GM12878 (cell line): Measurements from ENCODE around the gene CDK7. TPM values are rescaled to one million over a fixed set of nuclear protein-coding genes. Genes with fewer than 3 reads are reported as not detected.

Experiments used
- ATAC-seq: fragments of 200-7000 bp; cut with Tn5 transposase; 3 replicates; pipeline ENCODE4 v1.9.1; 2020; ENCODE audit warnings: mild to moderate bottlenecking, moderate library complexity
- BruUV-seq: library from RNA; stranded (reverse); fragments of 400-500 nt; replicated peaks from 2 replicates; lab custom pipeline; 2021; lab: Mats Ljungman, UMichigan
- CTCF ChIA-PET: fragments of 300-600 bp; sonication (Branson Sonifier 250); formaldehyde crosslinking; extraction: SDS; loops from one replicate; lab custom pipeline; 2021; ENCODE audit warnings: inconsistent platforms; lab: Yijun Ruan, JAX
- POLR2A ChIA-PET: fragments of 350-600 bp; formaldehyde crosslinking; extraction: SDS; loops from one replicate; lab custom pipeline; 2021; ENCODE audit warnings: inconsistent platforms; lab: Charles Lee
- RAD21 ChIA-PET: fragments of 300-600 bp; sonication (Branson Sonifier 250); formaldehyde crosslinking; loops from one replicate; lab custom pipeline; 2023; ENCODE audit warnings: antibody characterized with exemption; ENCODE audit not compliant: unreplicated experiment; lab: Charles Lee
- SMC1A ChIA-PET: fragments of 300-600 bp; sonication (Branson Sonifier 250); formaldehyde crosslinking; loops from one replicate; lab custom pipeline; 2023; ENCODE audit not compliant: unreplicated experiment, uncharacterized antibody; lab: Charles Lee
- DNase-seq: peaks from one replicate; pipeline ENCODE4 v3.0.0-alpha.2; 2011; ENCODE audit warnings: low read depth, low spot score
- FAIRE-seq: peaks from 3 replicates; lab custom pipeline; 2011; peaks lifted over from hg19 to GRCh38; lab: Jason Lieb, UNC
- H2AFZ ChIP-seq: 2 replicates; pipeline ENCODE4 v1.6.0; 2011; ENCODE audit warnings: low read depth, low read length, control low read depth; ENCODE audit not compliant: control insufficient read depth
- H3K27ac ChIP-seq: 2 replicates; pipeline ENCODE4 v1.5.1; 2011; ENCODE audit warnings: control low read depth; ENCODE audit not compliant: control insufficient read depth, insufficient read depth
- H3K27me3 ChIP-seq, 2 experiments: replicated peaks in 1 of 2; 2 replicates each; pipeline versions ENCODE4 v1.6.0 to v1.6.1; 2011; ENCODE audit warnings: low read length in 1 of 2; ENCODE audit not compliant: control insufficient read depth in 2 of 2, insufficient read depth in 2 of 2
- H3K36me3 ChIP-seq, 2 experiments: 2 replicates each; pipeline ENCODE4 v1.5.1; 2011; ENCODE audit warnings: low read length in 1 of 2; ENCODE audit not compliant: control insufficient read depth in 2 of 2, insufficient read depth in 2 of 2
- H3K4me1 ChIP-seq: 2 replicates; pipeline ENCODE4 v1.6.1; 2011; ENCODE audit warnings: mild to moderate bottlenecking, low read length, moderate library complexity, mixed read lengths; ENCODE audit not compliant: control insufficient read depth, insufficient read depth
- H3K4me2 ChIP-seq: 2 replicates; pipeline ENCODE4 v1.6.0; 2011; ENCODE audit warnings: control low read depth; ENCODE audit not compliant: control insufficient read depth, insufficient read depth
- H3K4me3 ChIP-seq: fragments of 200-600 bp; sonication (generic); 2 replicates; pipeline ENCODE4 v1.5.1; 2016
- H3K79me2 ChIP-seq: 2 replicates; pipeline ENCODE4 v1.6.0; 2011; ENCODE audit warnings: low read length; ENCODE audit not compliant: control insufficient read depth, insufficient read depth
- H3K9ac ChIP-seq: 2 replicates; pipeline ENCODE4 v1.8.0; 2011; ENCODE audit warnings: low read length, control low read depth, mixed read lengths; ENCODE audit not compliant: control insufficient read depth, insufficient read depth
- H3K9me3 ChIP-seq: replicated peaks from 3 replicates; pipeline ENCODE4 v1.5.1; 2011; ENCODE audit warnings: mild to moderate bottlenecking, low read length; ENCODE audit not compliant: control insufficient read depth, insufficient read depth
- H4K20me1 ChIP-seq: 2 replicates; pipeline ENCODE4 v1.6.0; 2011; ENCODE audit not compliant: control insufficient read depth, insufficient read depth
- ASH2L ChIP-seq: fragments of 300-600, 200-600 bp; sonication (generic); IDR thresholded peaks from 2 replicates; pipeline ENCODE4 v1.6.1; 2017; ENCODE audit warnings: low read depth, mild to moderate bottlenecking, borderline replicate concordance
- EGR1 ChIP-seq, 2 experiments: IDR thresholded peaks; 1 replicate in 1 of 2; 2 replicates in 1 of 2; pipeline ENCODE4 v1.6.1; 2011 to 2012; ENCODE audit warnings: low read depth in 2 of 2, low read length in 2 of 2, borderline replicate concordance in 1 of 2, mild to moderate bottlenecking in 1 of 2, moderate library complexity in 1 of 2
- GABPA ChIP-seq: IDR thresholded peaks from 2 replicates; pipeline ENCODE4 v1.6.1; 2014; ENCODE audit warnings: antibody characterized with exemption, low read depth, mild to moderate bottlenecking, inconsistent platforms
- JUND ChIP-seq: IDR thresholded peaks from 2 replicates; pipeline ENCODE4 v1.6.1; 2012; ENCODE audit warnings: low read depth, mild to moderate bottlenecking, low read length, improper control_type of control experiment, moderate library complexity
- LARP7 ChIP-seq: fragments of 450-650 bp; IDR thresholded peaks from 2 replicates; pipeline ENCODE4 v1.6.1; 2017; ENCODE audit warnings: mild to moderate bottlenecking
- MEF2B ChIP-seq: fragments of 450-650 bp; IDR thresholded peaks from 2 replicates; pipeline ENCODE4 v1.6.1; 2018; ENCODE audit warnings: mild to moderate bottlenecking, moderate library complexity; ENCODE audit not compliant: partially characterized antibody, poor library complexity, severe bottlenecking
- RAD21 ChIP-seq: IDR thresholded peaks from 2 replicates; pipeline ENCODE4 v1.6.1; 2011; ENCODE audit warnings: mild to moderate bottlenecking, low read depth, low read length, moderate library complexity; ENCODE audit not compliant: insufficient read depth
- RUNX3 ChIP-seq: IDR thresholded peaks from 2 replicates; pipeline ENCODE4 v1.6.1; 2012; ENCODE audit warnings: low read length, inconsistent platforms
- TCF12 ChIP-seq: IDR thresholded peaks from 2 replicates; pipeline ENCODE4 v1.6.1; 2011; ENCODE audit warnings: low read depth, mild to moderate bottlenecking, low read length
- WGBS: methylation state at CpG from one replicate; pipeline ENCODE4 v1.1.6; 2016; ENCODE audit warnings: low lambda C conversion rate; ENCODE audit not compliant: insufficient replicate concordance, insufficient coverage; ENCODE audit errors: missing lambda C conversion rate; 5-methylcytosine and 5-hydroxymethylcytosine counted together
- in situ Hi-C: fragments of 300-500 bp; cut with MboI; formaldehyde crosslinking; loops from 9 replicates; pipeline ENCODE4 v1.14.3; 2018; ENCODE audit warnings: mixed read lengths
- intact Hi-C: fragments of 100-400 bp; cut with micrococcal nuclease; formaldehyde crosslinking; loops from one replicate; pipeline ENCODE4 v1.14.2; 2022; ENCODE audit not compliant: unreplicated experiment
- polyA plus RNA-seq, 11 experiments: library from polyadenylated mRNA; depleted of rRNA in 4 of 11; unstranded in 6 of 11; stranded (reverse) in 5 of 11; fragments of >200 nt; fragmentation: Nextera tagmentation in 4 of 11; fragmentation: Illumina TruSeq in 1 of 11; extraction: Ambion mirVana in 4 of 11; extraction: Trizol in 1 of 11; gene quantifications; 1 replicate in 1 of 11; 2 replicates in 10 of 11; pipeline versions ENCODE4 v1.2.1 to v1.2.3, GENCODE V29; 2011 to 2016; ENCODE audit warnings: inconsistent platforms in 2 of 11, missing spikeins in 2 of 11, low read depth in 1 of 11
- total RNA-seq, 4 experiments: library from RNA; depleted of rRNA in 3 of 4; stranded (reverse); fragments of >200 nt in 3 of 4; fragmentation: Illumina TruSeq in 1 of 4; extraction: Trizol in 1 of 4; gene quantifications; 2 replicates each; pipeline versions ENCODE4 v1.2.1 to v1.2.3, GENCODE V29; 2013 to 2021
- TF ChIP-seq, protein P1 (sequence below): fragments of 450-650 bp; IDR thresholded peaks from 2 replicates; pipeline ENCODE4 v1.6.1; 2018; ENCODE audit warnings: mild to moderate bottlenecking, low read depth, moderate library complexity; ENCODE audit not compliant: partially characterized antibody
- TF ChIP-seq, protein P2 (sequence below): fragments of 450-650 bp; IDR thresholded peaks from 2 replicates; pipeline ENCODE4 v1.6.1; 2017; ENCODE audit warnings: mild to moderate bottlenecking
- TF ChIP-seq, protein P3 (sequence below): IDR thresholded peaks from 2 replicates; pipeline ENCODE4 v1.6.1; 2011; ENCODE audit warnings: borderline replicate concordance, low read depth, mild to moderate bottlenecking, moderate library complexity, mixed read lengths, low read length; ENCODE audit not compliant: insufficient read depth; ENCODE audit errors: extremely low read length
- TF ChIP-seq, protein P4 (sequence below), 3 experiments: IDR thresholded peaks in 2 of 3; conservative IDR thresholded peaks in 1 of 3; 2 replicates each; pipeline ENCODE4 v1.5.1; 2011; ENCODE audit warnings: low read depth in 3 of 3, low read length in 3 of 3, mild to moderate bottlenecking in 3 of 3, control low read depth in 2 of 3, moderate library complexity in 2 of 3, inconsistent platforms in 1 of 3, mixed read lengths in 1 of 3; ENCODE audit not compliant: control insufficient read depth in 2 of 3, insufficient read depth in 1 of 3; ENCODE audit errors: extremely low read depth in 1 of 3

The CDK7 gene
- total and polyA plus RNA-seq, 10 of the 15 experiments (the other 5 are each of a cell fraction or from before 2014, with no cell fraction given) = 26.0 to 93.9 (median 43.0) TPM

DNA sequence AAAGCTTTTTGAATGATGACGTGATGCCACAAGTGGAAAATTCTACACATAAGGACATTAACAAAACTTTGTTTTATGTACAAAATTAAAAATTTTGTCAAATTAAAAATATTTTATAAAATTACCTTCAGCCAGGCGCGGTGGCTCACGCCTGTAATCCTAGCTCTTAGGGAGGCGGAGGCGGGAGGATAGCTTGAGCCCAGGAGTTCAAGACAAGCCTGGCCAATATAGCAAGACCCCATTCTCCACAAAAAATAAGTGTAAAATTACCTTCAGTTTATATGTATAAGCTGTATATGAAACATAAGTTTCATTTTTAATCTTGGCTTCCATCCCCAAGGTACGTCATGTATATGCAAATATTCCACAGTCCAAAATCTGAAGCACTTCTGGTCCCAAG lies 40.9 kb downstream of the CDK7 start (continued):
- TF ChIP-seq, protein P1, sequence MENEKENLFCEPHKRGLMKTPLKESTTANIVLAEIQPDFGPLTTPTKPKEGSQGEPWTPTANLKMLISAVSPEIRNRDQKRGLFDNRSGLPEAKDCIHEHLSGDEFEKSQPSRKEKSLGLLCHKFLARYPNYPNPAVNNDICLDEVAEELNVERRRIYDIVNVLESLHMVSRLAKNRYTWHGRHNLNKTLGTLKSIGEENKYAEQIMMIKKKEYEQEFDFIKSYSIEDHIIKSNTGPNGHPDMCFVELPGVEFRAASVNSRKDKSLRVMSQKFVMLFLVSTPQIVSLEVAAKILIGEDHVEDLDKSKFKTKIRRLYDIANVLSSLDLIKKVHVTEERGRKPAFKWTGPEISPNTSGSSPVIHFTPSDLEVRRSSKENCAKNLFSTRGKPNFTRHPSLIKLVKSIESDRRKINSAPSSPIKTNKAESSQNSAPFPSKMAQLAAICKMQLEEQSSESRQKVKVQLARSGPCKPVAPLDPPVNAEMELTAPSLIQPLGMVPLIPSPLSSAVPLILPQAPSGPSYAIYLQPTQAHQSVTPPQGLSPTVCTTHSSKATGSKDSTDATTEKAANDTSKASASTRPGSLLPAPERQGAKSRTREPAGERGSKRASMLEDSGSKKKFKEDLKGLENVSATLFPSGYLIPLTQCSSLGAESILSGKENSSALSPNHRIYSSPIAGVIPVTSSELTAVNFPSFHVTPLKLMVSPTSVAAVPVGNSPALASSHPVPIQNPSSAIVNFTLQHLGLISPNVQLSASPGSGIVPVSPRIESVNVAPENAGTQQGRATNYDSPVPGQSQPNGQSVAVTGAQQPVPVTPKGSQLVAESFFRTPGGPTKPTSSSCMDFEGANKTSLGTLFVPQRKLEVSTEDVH = no peak
- no peak for TF ChIP-seq GABPA
- no peak for TF ChIP-seq RUNX3
- TF ChIP-seq ASH2L = no peak

DNA sequence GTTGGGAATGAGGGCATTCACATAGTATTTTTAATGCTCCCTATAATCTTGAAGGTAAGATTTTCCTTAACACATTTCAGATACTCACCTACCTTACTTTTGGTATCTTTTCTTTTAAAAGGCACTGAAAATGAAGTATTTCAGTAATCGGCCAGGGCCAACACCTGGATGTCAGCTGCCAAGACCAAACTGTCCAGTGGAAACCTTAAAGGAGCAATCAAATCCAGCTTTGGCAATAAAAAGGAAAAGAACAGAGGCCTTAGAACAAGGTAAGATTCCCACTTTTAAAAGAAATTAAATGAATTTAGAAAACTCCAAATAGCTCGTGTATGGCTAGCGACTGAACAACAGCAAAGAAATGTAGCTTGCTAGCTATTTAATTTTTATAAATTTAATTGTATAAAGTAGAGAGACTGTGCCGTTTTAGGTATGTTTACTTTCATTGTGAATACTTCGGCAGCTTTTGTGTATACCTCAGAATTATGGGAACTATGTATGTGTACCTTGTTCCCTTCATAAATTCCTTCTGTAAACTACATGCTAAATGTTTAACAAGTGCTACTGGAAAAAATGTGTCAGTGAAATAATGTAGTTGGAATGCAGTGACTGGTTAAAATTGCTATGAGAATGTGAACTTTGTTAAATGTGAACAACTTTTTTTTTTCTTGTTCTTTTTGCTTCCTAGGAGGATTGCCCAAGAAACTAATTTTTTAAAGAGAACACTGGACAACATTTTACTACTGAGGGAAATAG lies 41.9 kb downstream of the CDK7 start:
- DNase-seq = no peak
- no peak for ATAC-seq
- ChIA-PET SMC1A (no interaction called here), POLR2A (no interaction called here), CTCF (interaction anchor here (1.5 kb wide), 2 partner anchors 56 to 233 kb away, joined by 4 read pairs; partner anchors contain the start of gene CCDC125), RAD21 (no interaction called here)
- Histone ChIP-seq H3K9me3 (no peaks in the 10 kb centered on the region), H2AFZ (no peak overlapping the region), H3K27ac (no peak overlapping the region), H3K9ac (no peak overlapping the region), H3K36me3 (peaks cover 1 to 17% of the 10 kb centered on the region in 2 experiments; a peak in 3 of 4 replicates), H3K79me2 (no peaks in the 10 kb centered on the region), H3K4me1 (no peaks in the 10 kb centered on the region), H4K20me1 (no peaks in the 10 kb centered on the region), H3K4me2 (no peak overlapping the region), H3K4me3 (no peak overlapping the region), H3K27me3 (no peaks in the 10 kb centered on the region)
- no TSS peak for BruUV-seq
- intact Hi-C loops = loop anchor here (10.0 kb wide), 1 partner anchor 118 kb away; no protein-coding TSS in a partner anchor
- in situ Hi-C loops = no loop called here
- 78% methylated on average over 5 of the region's 5 CpGs for WGBS
- FAIRE-seq = no peak
- TF ChIP-seq, protein P2, sequence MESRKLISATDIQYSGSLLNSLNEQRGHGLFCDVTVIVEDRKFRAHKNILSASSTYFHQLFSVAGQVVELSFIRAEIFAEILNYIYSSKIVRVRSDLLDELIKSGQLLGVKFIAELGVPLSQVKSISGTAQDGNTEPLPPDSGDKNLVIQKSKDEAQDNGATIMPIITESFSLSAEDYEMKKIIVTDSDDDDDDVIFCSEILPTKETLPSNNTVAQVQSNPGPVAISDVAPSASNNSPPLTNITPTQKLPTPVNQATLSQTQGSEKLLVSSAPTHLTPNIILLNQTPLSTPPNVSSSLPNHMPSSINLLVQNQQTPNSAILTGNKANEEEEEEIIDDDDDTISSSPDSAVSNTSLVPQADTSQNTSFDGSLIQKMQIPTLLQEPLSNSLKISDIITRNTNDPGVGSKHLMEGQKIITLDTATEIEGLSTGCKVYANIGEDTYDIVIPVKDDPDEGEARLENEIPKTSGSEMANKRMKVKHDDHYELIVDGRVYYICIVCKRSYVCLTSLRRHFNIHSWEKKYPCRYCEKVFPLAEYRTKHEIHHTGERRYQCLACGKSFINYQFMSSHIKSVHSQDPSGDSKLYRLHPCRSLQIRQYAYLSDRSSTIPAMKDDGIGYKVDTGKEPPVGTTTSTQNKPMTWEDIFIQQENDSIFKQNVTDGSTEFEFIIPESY = no peak
- TF ChIP-seq LARP7 = no peak
- no peak for TF ChIP-seq JUND
- no peak for TF ChIP-seq MEF2B
- TF ChIP-seq, protein P3, sequence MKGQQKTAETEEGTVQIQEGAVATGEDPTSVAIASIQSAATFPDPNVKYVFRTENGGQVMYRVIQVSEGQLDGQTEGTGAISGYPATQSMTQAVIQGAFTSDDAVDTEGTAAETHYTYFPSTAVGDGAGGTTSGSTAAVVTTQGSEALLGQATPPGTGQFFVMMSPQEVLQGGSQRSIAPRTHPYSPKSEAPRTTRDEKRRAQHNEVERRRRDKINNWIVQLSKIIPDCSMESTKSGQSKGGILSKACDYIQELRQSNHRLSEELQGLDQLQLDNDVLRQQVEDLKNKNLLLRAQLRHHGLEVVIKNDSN = no peak
- no peak for TF ChIP-seq TCF12
- TF ChIP-seq RAD21 = no peak
- TF ChIP-seq, protein P4, sequence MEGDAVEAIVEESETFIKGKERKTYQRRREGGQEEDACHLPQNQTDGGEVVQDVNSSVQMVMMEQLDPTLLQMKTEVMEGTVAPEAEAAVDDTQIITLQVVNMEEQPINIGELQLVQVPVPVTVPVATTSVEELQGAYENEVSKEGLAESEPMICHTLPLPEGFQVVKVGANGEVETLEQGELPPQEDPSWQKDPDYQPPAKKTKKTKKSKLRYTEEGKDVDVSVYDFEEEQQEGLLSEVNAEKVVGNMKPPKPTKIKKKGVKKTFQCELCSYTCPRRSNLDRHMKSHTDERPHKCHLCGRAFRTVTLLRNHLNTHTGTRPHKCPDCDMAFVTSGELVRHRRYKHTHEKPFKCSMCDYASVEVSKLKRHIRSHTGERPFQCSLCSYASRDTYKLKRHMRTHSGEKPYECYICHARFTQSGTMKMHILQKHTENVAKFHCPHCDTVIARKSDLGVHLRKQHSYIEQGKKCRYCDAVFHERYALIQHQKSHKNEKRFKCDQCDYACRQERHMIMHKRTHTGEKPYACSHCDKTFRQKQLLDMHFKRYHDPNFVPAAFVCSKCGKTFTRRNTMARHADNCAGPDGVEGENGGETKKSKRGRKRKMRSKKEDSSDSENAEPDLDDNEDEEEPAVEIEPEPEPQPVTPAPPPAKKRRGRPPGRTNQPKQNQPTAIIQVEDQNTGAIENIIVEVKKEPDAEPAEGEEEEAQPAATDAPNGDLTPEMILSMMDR (IDR thresholded peaks at IDR 0.05 in 2 of 3, conservative IDR thresholded peaks at IDR 0.05 in 1 of 3; ENCODE audit: control insufficient read depth in 2 of 3, extremely low read depth in 1 of 3, insufficient read depth in 1 of 3, low read depth in 3 of 3, low read length in 3 of 3) = no peak
- no peak for TF ChIP-seq EGR1 (IDR thresholded peaks at IDR 0.05; ENCODE audit: borderline replicate concordance in 1 of 2, low read depth in 2 of 2, low read length in 2 of 2)
